ENCODE results near the gene USF2. TPM values are rescaled to one million over a fixed set of nuclear protein-coding genes. Genes with fewer than 3 reads are reported as not detected.
"Not testable (repeated sequence)": the region's sequence is repeated elsewhere in the genome, so short reads cannot be mapped to it uniquely, and the experiment has no call there.

Gene USF2
- total RNA-seq, result 100 to 1,000 TPM in 1 of 3 donors, 10 to 100 TPM in 2; 72.7 to 117 (median 77.3) TPM

GRCh38 chr19:35268536-35269437 lies at the start of gene USF2:
TSS of gene USF2 (plus strand) at chr19:35268962. CDS start at chr19:35269102, 140 bp downstream.
- Histone ChIP-seq H3K4me1 (peaks cover 8 to 18% of the 10 kb centered on the region in 2 donors), H3K9me3 (no peaks in the 10 kb centered on the region), H3K4me3 (peak within 1 kb of the TSS; percentile 66 to 94 (median 73)), H3K27me3 (no peaks in the 10 kb centered on the region), H3K36me3 (peaks cover 1% of the 10 kb centered on the region), H3K27ac (peak within 1 kb of the TSS; percentile 90 to 95)
- intact Hi-C loops (cut with DNase I; ENCODE audit: low total_unique reads), result loop anchor here (5.0 to 10.0 kb wide), 2 partner anchors 114 to 874 kb away; partner anchors contain the start of genes CAPNS1 and FXYD5
- DNase-seq (ENCODE audit: low spot score in 2 of 2), result no peak
- no peak for TF ChIP-seq POLR2A (IDR thresholded peaks at IDR 0.05)
- no peak for TF ChIP-seq CTCF (IDR thresholded peaks at IDR 0.05)
- no peak for TF ChIP-seq POLR2AphosphoS5 (IDR thresholded peaks at IDR 0.05)

- Histone ChIP-seq H3K9me3 (no peaks in the 10 kb centered on the region), H3K36me3 (no peaks in the 10 kb centered on the region), H3K27ac (no peak overlapping the region), H3K4me1 (peaks cover 0 to 4% of the 10 kb centered on the region in 2 donors), H3K27me3 (no peaks in the 10 kb centered on the region), H3K4me3 (no peak overlapping the region)
- intact Hi-C loops (cut with DNase I; ENCODE audit: low total_unique reads), result no loop called here
- DNase-seq (ENCODE audit: low spot score in 2 of 2), result no peak
- TF ChIP-seq CTCF (IDR thresholded peaks at IDR 0.05) (no peak), POLR2AphosphoS5 (IDR thresholded peaks at IDR 0.05) (no peak), POLR2A (IDR thresholded peaks at IDR 0.05) (no peak)
Measured at GRCh38 chr19:35219008-35219407, 49.8 kb upstream of the USF2 start.

- Histone ChIP-seq H3K36me3 (no peaks in the 10 kb centered on the region), H3K4me1 (no peaks in the 10 kb centered on the region), H3K9me3 (no peaks in the 10 kb centered on the region), H3K27ac (no peak overlapping the region), H3K4me3 (no peak overlapping the region), H3K27me3 (no peaks in the 10 kb centered on the region)
- no peak for DNase-seq (ENCODE audit: low spot score in 2 of 2)
- TF ChIP-seq POLR2AphosphoS5 (IDR thresholded peaks at IDR 0.05), result no peak
- no peak for TF ChIP-seq POLR2A (IDR thresholded peaks at IDR 0.05)
- no peak for TF ChIP-seq CTCF (IDR thresholded peaks at IDR 0.05)
- intact Hi-C loops (cut with DNase I; ENCODE audit: low total_unique reads), result no loop called here
Measured at GRCh38 chr19:35220315-35220921, 48.3 kb upstream of the USF2 start.

GRCh38 chr19:35220973-35221590 lies 47.7 kb upstream of the USF2 start:
- H3K4me3 ChIP-seq; H3K4me1 ChIP-seq; H3K27me3 ChIP-seq; H3K36me3 ChIP-seq; DNase-seq (ENCODE audit: low spot score in 2 of 2); intact Hi-C loops (cut with DNase I; ENCODE audit: low total_unique reads); H3K27ac ChIP-seq; H3K9me3 ChIP-seq: not testable (repeated sequence)

GRCh38 chr19:35222373-35223015 lies 46.3 kb upstream of the USF2 start:
- H3K4me3 ChIP-seq, result no peak overlapping the region
- no peak for DNase-seq (ENCODE audit: low spot score in 2 of 2)
- H3K27ac ChIP-seq, result no peak overlapping the region
- intact Hi-C loops (cut with DNase I; ENCODE audit: low total_unique reads), result no loop called here
- H3K27me3 ChIP-seq, result no peaks in the 10 kb centered on the region
- H3K9me3 ChIP-seq, result no peaks in the 10 kb centered on the region
- H3K36me3 ChIP-seq, result no peaks in the 10 kb centered on the region
- H3K4me1 ChIP-seq, result no peaks in the 10 kb centered on the region
- TF ChIP-seq CTCF (IDR thresholded peaks at IDR 0.05) (no peak), POLR2A (IDR thresholded peaks at IDR 0.05) (no peak), POLR2AphosphoS5 (IDR thresholded peaks at IDR 0.05) (no peak)
